ENCODE data around the gene IFT122. TPM values are rescaled to one million over a fixed set of nuclear protein-coding genes. Genes with fewer than 3 reads are reported as not detected.
"Not testable (repeated sequence)": the region's sequence is repeated elsewhere in the genome, so short reads cannot be mapped to it uniquely, and the experiment has no call there.

The IFT122 gene
- total RNA-seq, 1 experiment from 2014 or later = 4.7 TPM

GRCh38 chr3:129486664-129487035 is 46.6 kb downstream of the IFT122 start:
- H3K4me3 ChIP-seq (ENCODE audit: low read length) = no peak overlapping the region
- H3K9me2 ChIP-seq (replicated peaks; ENCODE audit: insufficient read depth, low read length) = no peaks in the 10 kb centered on the region
- H3K27me3 ChIP-seq (ENCODE audit: low read length) = no peaks in the 10 kb centered on the region
- H3K9me3 ChIP-seq (ENCODE audit: low read length) = no peaks in the 10 kb centered on the region
- no peak overlapping the region for H3K9ac ChIP-seq (ENCODE audit: low read length)
- H3K4me1 ChIP-seq (ENCODE audit: low read length) = no peaks in the 10 kb centered on the region
- no peaks in the 10 kb centered on the region for H3K79me2 ChIP-seq (ENCODE audit: low read length)
- no peaks in the 10 kb centered on the region for H4K20me1 ChIP-seq (ENCODE audit: insufficient read depth, low read depth, low read length)
- H2AFZ ChIP-seq (ENCODE audit: low read length) = no peak overlapping the region
- no peak for DNase-seq
- H3K27ac ChIP-seq (ENCODE audit: low read length) = no peak overlapping the region
- no peak overlapping the region for H3K4me2 ChIP-seq (ENCODE audit: low read depth, low read length, poor library complexity, severe bottlenecking)
- H3K36me3 ChIP-seq (ENCODE audit: insufficient read depth, low read length) = no peaks in the 10 kb centered on the region

DNA sequence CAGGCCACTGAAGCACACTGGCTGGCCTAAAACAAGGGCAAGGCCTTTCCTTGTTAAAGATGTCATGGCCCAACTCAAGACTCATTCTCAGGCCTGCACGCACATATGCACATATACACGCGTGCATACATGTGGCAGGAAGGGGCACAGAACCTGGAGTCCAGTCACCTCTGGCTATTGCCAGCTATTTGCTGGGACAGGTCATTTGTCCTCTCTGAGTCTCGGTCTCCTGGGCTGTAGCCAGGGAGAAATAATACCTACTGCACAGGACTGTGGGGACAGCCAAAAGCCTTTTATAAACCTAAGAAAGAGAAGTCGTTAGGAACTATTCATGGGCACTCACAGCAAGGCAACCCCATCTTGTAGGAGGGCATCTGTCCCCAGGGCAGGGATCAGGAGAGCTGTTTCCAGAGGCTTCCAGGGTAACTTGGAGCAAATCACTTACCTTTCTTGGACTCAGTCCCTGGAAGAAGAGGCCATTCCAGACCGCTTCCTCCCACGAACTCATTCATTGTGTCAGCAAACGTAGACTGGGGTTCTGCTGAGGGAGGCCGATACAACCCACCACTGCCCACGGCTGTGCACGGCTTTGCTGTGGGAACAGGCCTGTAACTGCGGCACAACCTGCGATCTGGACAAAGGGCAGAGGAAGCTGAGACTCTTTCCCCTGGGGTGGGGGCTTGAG is 47.3 kb downstream of the IFT122 start:
- Histone ChIP-seq H3K36me3 (ENCODE audit: insufficient read depth, low read length) (no peaks in the 10 kb centered on the region), H3K9me3 (ENCODE audit: low read length) (no peaks in the 10 kb centered on the region), H3K4me1 (ENCODE audit: low read length) (no peaks in the 10 kb centered on the region), H3K79me2 (ENCODE audit: low read length) (no peaks in the 10 kb centered on the region), H3K9ac (ENCODE audit: low read length) (no peak overlapping the region), H3K9me2 (replicated peaks; ENCODE audit: insufficient read depth, low read length) (no peaks in the 10 kb centered on the region), H2AFZ (ENCODE audit: low read length) (no peak overlapping the region), H3K4me2 (ENCODE audit: low read depth, low read length, poor library complexity, severe bottlenecking) (no peak overlapping the region), H3K4me3 (ENCODE audit: low read length) (no peak overlapping the region), H3K27ac (ENCODE audit: low read length) (no peak overlapping the region), H3K27me3 (ENCODE audit: low read length) (no peaks in the 10 kb centered on the region), H4K20me1 (ENCODE audit: insufficient read depth, low read depth, low read length) (no peaks in the 10 kb centered on the region)
- no peak for DNase-seq

DNA sequence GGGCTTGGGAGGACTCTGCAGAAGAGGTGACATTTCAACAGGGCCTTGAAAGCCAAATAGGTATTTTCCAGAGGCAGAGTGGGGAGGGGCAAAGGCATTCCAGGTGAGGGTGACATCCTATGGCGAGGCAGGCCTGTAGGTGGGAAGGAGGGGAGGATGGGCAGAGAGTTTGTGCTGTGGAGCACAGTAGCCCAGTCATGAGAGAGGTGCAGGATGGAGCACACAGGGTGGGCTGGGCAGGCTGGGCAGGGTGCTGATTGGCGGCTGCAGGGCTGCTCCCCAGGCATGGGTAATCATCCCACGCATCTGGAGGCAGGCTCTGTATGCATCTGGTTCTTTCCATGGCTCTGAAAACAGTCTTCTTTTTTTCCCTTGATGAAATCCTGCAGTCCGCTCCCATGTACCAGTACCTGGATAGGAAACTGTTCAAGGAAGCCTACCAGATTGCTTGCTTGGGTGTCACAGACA is 47.9 kb downstream of the IFT122 start:
- not testable (repeated sequence) for H3K36me3 ChIP-seq (ENCODE audit: insufficient read depth, low read length); H3K79me2 ChIP-seq (ENCODE audit: low read length); H3K4me1 ChIP-seq (ENCODE audit: low read length); DNase-seq; H2AFZ ChIP-seq (ENCODE audit: low read length); H3K9ac ChIP-seq (ENCODE audit: low read length); H3K9me3 ChIP-seq (ENCODE audit: low read length); H3K27me3 ChIP-seq (ENCODE audit: low read length); H3K4me3 ChIP-seq (ENCODE audit: low read length); H3K4me2 ChIP-seq (ENCODE audit: low read depth, low read length, poor library complexity, severe bottlenecking); H4K20me1 ChIP-seq (ENCODE audit: insufficient read depth, low read depth, low read length); H3K27ac ChIP-seq (ENCODE audit: low read length); H3K9me2 ChIP-seq (replicated peaks; ENCODE audit: insufficient read depth, low read length)

DNA sequence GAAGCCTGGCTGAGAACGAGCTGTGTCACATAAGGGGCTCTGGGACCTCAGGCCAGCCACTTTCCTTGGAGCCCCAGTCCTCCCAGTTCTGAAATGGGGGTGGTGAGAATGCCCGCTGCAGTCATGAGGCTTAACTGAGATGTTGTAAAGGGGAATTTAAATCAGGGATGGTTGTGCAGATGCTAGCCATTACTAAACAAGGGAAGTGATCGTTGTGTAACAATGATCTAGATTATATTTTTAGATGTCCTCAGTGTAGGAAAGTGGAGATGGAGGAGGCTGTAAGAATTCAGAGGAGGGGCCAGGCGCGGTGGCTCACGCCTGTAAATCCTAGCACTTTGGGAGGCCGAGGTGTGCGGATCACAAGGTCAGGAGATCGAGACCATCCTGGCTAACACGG is 49.2 kb downstream of the IFT122 start:
- not testable (repeated sequence) for H2AFZ ChIP-seq (ENCODE audit: low read length); H3K79me2 ChIP-seq (ENCODE audit: low read length); H3K4me3 ChIP-seq (ENCODE audit: low read length); H3K4me2 ChIP-seq (ENCODE audit: low read depth, low read length, poor library complexity, severe bottlenecking); H3K4me1 ChIP-seq (ENCODE audit: low read length); H3K9me2 ChIP-seq (replicated peaks; ENCODE audit: insufficient read depth, low read length); H3K27ac ChIP-seq (ENCODE audit: low read length); H3K27me3 ChIP-seq (ENCODE audit: low read length); DNase-seq; H3K36me3 ChIP-seq (ENCODE audit: insufficient read depth, low read length); H3K9ac ChIP-seq (ENCODE audit: low read length); H3K9me3 ChIP-seq (ENCODE audit: low read length); H4K20me1 ChIP-seq (ENCODE audit: insufficient read depth, low read depth, low read length)

- Histone ChIP-seq H3K4me1 (ENCODE audit: low read length) (no peaks in the 10 kb centered on the region), H3K27me3 (ENCODE audit: low read length) (no peaks in the 10 kb centered on the region), H3K79me2 (ENCODE audit: low read length) (no peaks in the 10 kb centered on the region), H3K4me3 (ENCODE audit: low read length) (no peak overlapping the region), H3K4me2 (ENCODE audit: low read depth, low read length, poor library complexity, severe bottlenecking) (no peak overlapping the region), H3K9me2 (replicated peaks; ENCODE audit: insufficient read depth, low read length) (no peaks in the 10 kb centered on the region), H2AFZ (ENCODE audit: low read length) (no peak overlapping the region), H3K36me3 (ENCODE audit: insufficient read depth, low read length) (no peaks in the 10 kb centered on the region), H4K20me1 (ENCODE audit: insufficient read depth, low read depth, low read length) (no peaks in the 10 kb centered on the region), H3K9ac (ENCODE audit: low read length) (no peak overlapping the region), H3K27ac (ENCODE audit: low read length) (no peak overlapping the region), H3K9me3 (ENCODE audit: low read length) (no peaks in the 10 kb centered on the region)
- peak; percentile 90 for DNase-seq
These were observed 50.2 kb downstream of the IFT122 start for GRCh38 chr3:129490273-129490675.

DNA sequence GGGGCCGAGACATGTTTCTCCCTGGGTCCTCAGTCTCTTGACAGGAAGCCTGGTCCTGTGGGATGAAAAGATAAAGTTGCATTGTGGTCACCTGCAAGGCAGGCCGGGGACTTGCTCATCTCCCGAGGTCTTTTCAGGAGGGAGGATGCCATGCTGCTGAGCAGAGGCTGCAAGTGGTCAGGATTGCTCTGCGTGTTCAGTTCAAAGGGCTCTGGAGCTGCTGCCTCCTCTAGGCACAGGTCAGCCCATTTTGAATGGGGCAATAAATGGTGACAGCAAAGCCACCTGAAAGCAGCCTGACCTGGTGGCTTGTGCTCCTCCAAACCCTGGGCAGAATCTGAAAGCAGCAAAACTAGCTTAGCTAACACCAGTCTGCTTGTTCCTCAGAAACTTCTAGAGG is 51.1 kb downstream of the IFT122 start:
- not testable (repeated sequence) for H3K4me2 ChIP-seq (ENCODE audit: low read depth, low read length, poor library complexity, severe bottlenecking); H3K9ac ChIP-seq (ENCODE audit: low read length); DNase-seq; H4K20me1 ChIP-seq (ENCODE audit: insufficient read depth, low read depth, low read length); H3K4me1 ChIP-seq (ENCODE audit: low read length); H3K9me2 ChIP-seq (replicated peaks; ENCODE audit: insufficient read depth, low read length); H3K27ac ChIP-seq (ENCODE audit: low read length); H2AFZ ChIP-seq (ENCODE audit: low read length); H3K79me2 ChIP-seq (ENCODE audit: low read length); H3K4me3 ChIP-seq (ENCODE audit: low read length); H3K27me3 ChIP-seq (ENCODE audit: low read length); H3K36me3 ChIP-seq (ENCODE audit: insufficient read depth, low read length); H3K9me3 ChIP-seq (ENCODE audit: low read length)

DNA sequence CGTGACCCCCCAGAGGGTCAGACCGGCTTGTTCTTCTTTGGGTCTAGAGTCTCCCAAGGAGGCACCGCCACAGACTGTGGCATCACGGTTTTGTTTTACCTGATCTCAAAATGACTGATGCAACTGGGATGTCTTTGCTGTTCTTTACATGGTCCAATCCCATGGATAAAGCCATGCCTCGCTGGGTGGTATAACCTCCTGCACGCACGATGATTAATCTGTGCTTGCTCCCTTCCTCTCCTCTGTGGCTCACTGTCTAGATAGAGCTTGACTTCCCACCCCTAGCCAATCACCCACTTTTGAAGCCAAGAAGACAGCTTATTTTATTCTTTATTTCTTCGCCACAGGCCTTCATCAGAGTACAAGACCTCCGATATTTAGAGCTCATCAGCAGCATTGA is 51.8 kb downstream of the IFT122 start:
- H2AFZ ChIP-seq (ENCODE audit: low read length) = no peak overlapping the region
- no peaks in the 10 kb centered on the region for H3K79me2 ChIP-seq (ENCODE audit: low read length)
- no peaks in the 10 kb centered on the region for H3K27me3 ChIP-seq (ENCODE audit: low read length)
- DNase-seq = no peak
- H3K4me1 ChIP-seq (ENCODE audit: low read length) = no peaks in the 10 kb centered on the region
- no peaks in the 10 kb centered on the region for H3K9me3 ChIP-seq (ENCODE audit: low read length)
- no peak overlapping the region for H3K4me2 ChIP-seq (ENCODE audit: low read depth, low read length, poor library complexity, severe bottlenecking)
- H3K27ac ChIP-seq (ENCODE audit: low read length) = no peak overlapping the region
- no peaks in the 10 kb centered on the region for H3K36me3 ChIP-seq (ENCODE audit: insufficient read depth, low read length)
- no peaks in the 10 kb centered on the region for H4K20me1 ChIP-seq (ENCODE audit: insufficient read depth, low read depth, low read length)
- H3K9ac ChIP-seq (ENCODE audit: low read length) = no peak overlapping the region
- no peak overlapping the region for H3K4me3 ChIP-seq (ENCODE audit: low read length)
- no peaks in the 10 kb centered on the region for H3K9me2 ChIP-seq (replicated peaks; ENCODE audit: insufficient read depth, low read length)

- Histone ChIP-seq H3K36me3 (ENCODE audit: insufficient read depth, low read length) (no peaks in the 10 kb centered on the region), H3K9ac (ENCODE audit: low read length) (no peak overlapping the region), H3K4me2 (ENCODE audit: low read depth, low read length, poor library complexity, severe bottlenecking) (no peak overlapping the region), H3K9me3 (ENCODE audit: low read length) (no peaks in the 10 kb centered on the region), H3K79me2 (ENCODE audit: low read length) (no peaks in the 10 kb centered on the region), H3K27me3 (ENCODE audit: low read length) (no peaks in the 10 kb centered on the region), H3K4me3 (ENCODE audit: low read length) (no peak overlapping the region), H3K27ac (ENCODE audit: low read length) (no peak overlapping the region), H4K20me1 (ENCODE audit: insufficient read depth, low read depth, low read length) (no peaks in the 10 kb centered on the region), H2AFZ (ENCODE audit: low read length) (no peak overlapping the region), H3K9me2 (replicated peaks; ENCODE audit: insufficient read depth, low read length) (no peaks in the 10 kb centered on the region), H3K4me1 (ENCODE audit: low read length) (no peaks in the 10 kb centered on the region)
- DNase-seq = no peak
These were observed 52.7 kb downstream of the IFT122 start for GRCh38 chr3:129492691-129493090.

DNA sequence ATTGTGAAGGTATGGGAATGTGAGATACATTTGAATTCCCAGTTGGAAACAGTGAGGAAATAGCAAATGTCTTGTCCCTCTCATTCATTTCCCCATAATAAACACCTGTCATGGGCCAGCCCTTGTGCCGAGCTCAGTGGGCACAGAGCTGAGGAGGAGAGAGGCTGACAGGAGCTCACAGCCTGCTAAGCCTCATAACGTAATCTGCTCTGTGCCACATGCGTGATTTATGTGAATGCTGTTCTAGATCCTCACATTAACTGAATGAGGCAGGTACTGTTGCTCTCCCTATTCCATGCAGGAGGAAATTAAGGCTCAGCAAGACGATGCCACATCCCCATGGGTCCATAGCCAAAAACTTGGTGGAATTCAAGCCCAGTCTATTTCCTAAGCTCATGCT is 53.2 kb downstream of the IFT122 start:
- no peak overlapping the region for H2AFZ ChIP-seq (ENCODE audit: low read length)
- no peak for DNase-seq
- H3K27me3 ChIP-seq (ENCODE audit: low read length) = no peaks in the 10 kb centered on the region
- no peaks in the 10 kb centered on the region for H4K20me1 ChIP-seq (ENCODE audit: insufficient read depth, low read depth, low read length)
- H3K36me3 ChIP-seq (ENCODE audit: insufficient read depth, low read length) = no peaks in the 10 kb centered on the region
- H3K4me2 ChIP-seq (ENCODE audit: low read depth, low read length, poor library complexity, severe bottlenecking) = no peak overlapping the region
- H3K9ac ChIP-seq (ENCODE audit: low read length) = no peak overlapping the region
- no peaks in the 10 kb centered on the region for H3K9me3 ChIP-seq (ENCODE audit: low read length)
- no peaks in the 10 kb centered on the region for H3K79me2 ChIP-seq (ENCODE audit: low read length)
- no peak overlapping the region for H3K4me3 ChIP-seq (ENCODE audit: low read length)
- H3K9me2 ChIP-seq (replicated peaks; ENCODE audit: insufficient read depth, low read length) = no peaks in the 10 kb centered on the region
- no peaks in the 10 kb centered on the region for H3K4me1 ChIP-seq (ENCODE audit: low read length)
- H3K27ac ChIP-seq (ENCODE audit: low read length) = no peak overlapping the region
